GM19193 (cell line): ENCODE results near the gene DDX52.

Source experiments
- POLR2A ChIP-seq: IDR thresholded peaks from 4 replicates; pipeline ENCODE4 v1.6.1; 2011; ENCODE audit not compliant: insufficient read depth, insufficient read length; ENCODE audit errors: extremely low read depth

Gene DDX52

GRCh38 chr17:37664214-37664613 is 21.0 kb upstream of the DDX52 start:
- no peak for TF ChIP-seq POLR2A

GRCh38 chr17:37662353-37662752 is 19.1 kb upstream of the DDX52 start:
- TF ChIP-seq POLR2A: no peak

- no peak for TF ChIP-seq POLR2A
Observed at GRCh38 chr17:37661400-37662014, 18.3 kb upstream of the DDX52 start.

- TF ChIP-seq POLR2A: no peak
Observed at GRCh38 chr17:37659925-37660324, 16.7 kb upstream of the DDX52 start.

- no peak for TF ChIP-seq POLR2A
Observed at GRCh38 chr17:37657202-37657601, 14.0 kb upstream of the DDX52 start.

GRCh38 chr17:37651849-37652248 is 8.6 kb upstream of the DDX52 start:
- no peak for TF ChIP-seq POLR2A

GRCh38 chr17:37650419-37651003 is 7.3 kb upstream of the DDX52 start:
- no peak for TF ChIP-seq POLR2A

- no peak for TF ChIP-seq POLR2A
Observed at GRCh38 chr17:37648555-37648954, 5.3 kb upstream of the DDX52 start.

GRCh38 chr17:37647856-37648255 is 4.6 kb upstream of the DDX52 start:
- no peak for TF ChIP-seq POLR2A

- TF ChIP-seq POLR2A: no peak
Observed at GRCh38 chr17:37643869-37644268, 623 bp upstream of the DDX52 start.

GRCh38 chr17:37642681-37643080 is 565 bp downstream of the DDX52 start:
- no peak for TF ChIP-seq POLR2A

- no peak for TF ChIP-seq POLR2A
Observed at GRCh38 chr17:37640015-37640414, 3.2 kb downstream of the DDX52 start.

GRCh38 chr17:37637956-37638355 is 5.3 kb downstream of the DDX52 start:
- no peak for TF ChIP-seq POLR2A

- TF ChIP-seq POLR2A: no peak
Observed at GRCh38 chr17:37614823-37615222, 28.4 kb downstream of the DDX52 start.

- TF ChIP-seq POLR2A: no peak
Observed at GRCh38 chr17:37614391-37614790, 28.9 kb downstream of the DDX52 start.

- TF ChIP-seq POLR2A: no peak
Observed at GRCh38 chr17:37610971-37611370, 32.3 kb downstream of the DDX52 start.
